Right renal cortex interstitium (tissue), 3 donors: ENCODE data around the gene RASGRP2. TPM values are rescaled to one million over a fixed set of nuclear protein-coding genes. Genes with fewer than 3 reads are reported as not detected.

Experiments used
- DNase-seq, 3 donors: peaks; one replicate each; pipeline ENCODE4 v3.0.0-alpha.2; 2013; ENCODE audit warnings: low read depth in 3 of 3, low spot score in 2 of 3
- polyA plus RNA-seq, 3 donors: library from polyadenylated mRNA; unstranded; fragments of 120-200 nt; gene quantifications; one replicate each; pipeline ENCODE4 v1.2.1, GENCODE V29; 2013; ENCODE audit not compliant: insufficient read length in 3 of 3

RASGRP2 gene
- polyA plus RNA-seq: 1 to 10 TPM; 3.1 to 4.2 (median 3.8) TPM

GRCh38 chr11:64743591-64744543, at the start of gene RASGRP2:
TSS of gene RASGRP2 (minus strand) at chr11:64744142. CDS start at chr11:64742866, 1,276 bp downstream.
- DNase-seq: no peak

DNA sequence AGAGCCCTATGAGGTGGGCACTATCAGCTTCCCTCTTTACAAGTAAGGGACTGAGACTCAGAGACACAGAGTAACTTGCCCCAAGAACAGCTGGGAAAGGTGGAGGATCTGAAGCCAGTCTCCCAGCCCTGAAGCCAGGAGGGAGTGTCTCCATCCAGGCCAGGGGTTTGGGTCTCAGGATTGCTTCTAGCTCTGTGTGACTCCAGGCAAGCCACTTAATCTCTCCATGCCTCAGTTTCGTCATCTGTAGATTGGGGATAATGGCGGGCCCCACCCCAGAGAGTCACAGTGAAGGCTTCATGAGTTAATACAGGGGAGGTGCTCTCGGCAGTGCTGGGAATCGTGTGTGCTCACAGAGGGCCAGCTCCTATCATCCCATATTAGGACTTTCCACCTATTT, 48.5 kb upstream of the RASGRP2 start:
- no peak for DNase-seq

GRCh38 chr11:64791781-64792291, 47.9 kb upstream of the RASGRP2 start:
- DNase-seq: no peak

DNA sequence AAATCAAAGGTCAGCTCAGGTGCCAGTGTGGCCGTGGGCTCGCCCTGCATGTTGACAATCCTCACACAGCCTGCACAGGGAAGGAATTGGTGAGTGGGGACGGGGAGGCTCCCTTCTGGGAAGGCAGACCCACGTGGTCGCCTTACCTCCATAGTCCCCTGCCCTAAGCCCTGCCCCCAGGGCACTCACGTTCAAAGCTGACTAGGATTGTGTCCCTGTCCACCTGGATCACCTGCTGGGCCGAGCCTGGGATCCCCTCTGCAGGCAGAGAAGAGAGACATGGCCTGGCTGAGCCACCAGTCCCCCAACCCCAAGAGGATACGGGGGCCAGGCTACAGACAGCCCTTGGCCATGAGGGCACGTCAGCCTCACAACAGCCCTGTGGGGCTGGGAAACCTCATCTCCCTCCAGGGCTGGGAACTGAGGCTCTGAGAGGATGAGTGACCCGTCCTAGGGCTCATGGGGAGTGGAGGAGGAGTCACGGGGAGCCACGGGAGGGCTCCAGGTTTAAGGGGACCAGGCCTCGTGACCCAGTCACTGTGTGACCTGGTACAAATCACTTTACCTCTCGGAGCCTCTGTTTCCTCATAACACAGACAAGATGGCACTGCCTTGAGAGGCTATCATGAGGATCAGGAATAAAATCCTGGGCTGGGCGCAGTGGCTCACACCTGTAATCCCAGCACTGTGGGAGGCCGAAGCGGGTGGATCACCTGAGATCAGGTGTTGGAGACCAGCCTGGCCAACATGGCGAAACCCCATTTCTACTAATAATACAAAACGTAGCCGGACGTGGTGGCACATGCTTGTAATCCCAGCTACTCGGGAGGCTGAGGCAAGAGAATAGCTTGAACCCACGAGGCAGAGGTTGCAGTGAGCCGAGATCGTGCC, 46.5 kb upstream of the RASGRP2 start:
- no peak for DNase-seq

DNA sequence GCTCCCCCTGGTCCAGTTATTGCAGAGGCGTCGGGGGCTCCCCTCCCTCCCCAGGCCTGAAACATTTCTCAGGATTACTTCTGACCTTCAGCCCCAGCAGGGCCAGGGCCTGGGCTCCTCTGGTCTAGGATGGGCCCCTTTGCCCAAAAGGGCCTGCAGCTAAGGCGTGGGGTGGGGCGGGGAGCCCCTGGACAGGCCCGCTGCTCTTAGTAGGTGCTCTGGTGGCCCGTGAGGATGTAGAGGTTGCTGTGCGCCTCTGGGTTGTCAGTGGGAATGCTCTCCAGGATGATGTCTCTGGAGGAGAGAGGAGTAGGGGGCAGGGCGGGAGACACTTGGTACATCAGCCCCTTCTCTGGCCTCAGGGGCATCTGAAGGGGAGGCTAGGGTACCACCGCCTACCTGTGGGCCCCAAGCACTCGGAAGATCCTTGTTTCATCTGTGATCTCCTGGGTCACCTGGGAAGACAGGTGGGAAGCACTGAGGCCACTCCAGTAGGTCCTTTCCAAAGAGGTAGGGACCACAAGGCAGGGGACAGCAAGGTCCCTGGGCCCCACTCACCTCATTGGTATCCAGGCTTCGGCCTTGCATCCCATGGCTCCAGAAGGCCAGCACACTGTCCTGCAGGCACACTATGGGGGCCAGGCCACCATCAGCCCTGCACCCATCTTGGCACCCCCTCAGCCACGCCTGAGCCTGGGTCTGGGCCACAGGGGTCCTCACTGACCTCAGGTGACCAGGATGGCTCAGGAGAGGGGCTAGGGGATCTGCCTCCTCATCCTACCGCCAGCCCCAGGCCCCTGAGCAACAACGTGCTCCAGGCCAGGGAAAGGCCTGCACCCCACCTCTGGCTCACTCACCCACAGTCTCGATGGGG, 45.6 kb upstream of the RASGRP2 start:
- DNase-seq: no peak

DNA sequence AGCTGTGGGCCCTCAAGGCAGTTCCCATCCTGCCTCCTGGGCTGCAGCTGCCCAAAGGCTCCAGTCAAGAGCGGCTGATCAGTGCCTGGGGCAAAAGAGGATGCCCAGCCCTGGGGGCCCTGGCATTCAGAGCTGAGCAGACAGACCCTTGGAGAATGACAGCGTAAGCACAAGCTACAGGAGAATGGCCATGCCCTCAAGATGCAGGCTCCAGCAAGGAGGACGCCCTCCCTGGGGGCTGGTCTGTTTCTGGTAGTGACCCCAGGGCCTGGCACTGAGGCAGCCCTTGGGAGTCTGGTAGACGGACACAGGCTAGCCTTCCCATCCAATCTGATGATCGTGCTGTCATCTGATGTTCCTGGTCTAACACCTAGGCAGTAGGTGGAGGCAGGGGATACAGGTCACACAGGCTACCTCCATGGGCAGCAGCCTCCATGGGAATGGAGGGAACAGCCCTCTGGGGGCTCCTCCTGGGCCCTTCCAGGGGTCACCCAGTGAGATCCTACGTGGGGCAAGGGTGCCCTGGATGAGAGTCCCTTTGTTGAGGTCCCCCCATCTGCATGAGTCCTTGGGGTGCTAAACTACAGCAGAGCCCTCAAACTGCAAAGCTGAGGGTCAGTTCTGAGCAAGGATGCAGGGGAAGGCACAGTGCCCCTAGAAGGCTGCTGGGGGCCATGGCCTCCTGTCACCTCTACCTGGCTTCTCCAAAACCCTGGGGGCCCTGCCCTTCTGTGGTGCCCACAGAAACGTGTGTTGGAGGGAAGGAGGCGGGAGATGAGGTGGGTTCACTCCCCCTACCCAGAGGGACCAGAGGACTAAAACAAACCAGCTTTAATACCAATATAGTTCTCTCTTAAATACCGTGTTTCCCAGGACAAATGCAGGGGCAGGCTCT, 44.6 kb upstream of the RASGRP2 start:
- DNase-seq: no peak

GRCh38 chr11:64787526-64788320, 43.8 kb upstream of the RASGRP2 start:
- no peak for DNase-seq

- DNase-seq: no peak
Measured at GRCh38 chr11:64786308-64786707, 42.4 kb upstream of the RASGRP2 start.

GRCh38 chr11:64784813-64785581, 41.1 kb upstream of the RASGRP2 start:
- no peak for DNase-seq

DNA sequence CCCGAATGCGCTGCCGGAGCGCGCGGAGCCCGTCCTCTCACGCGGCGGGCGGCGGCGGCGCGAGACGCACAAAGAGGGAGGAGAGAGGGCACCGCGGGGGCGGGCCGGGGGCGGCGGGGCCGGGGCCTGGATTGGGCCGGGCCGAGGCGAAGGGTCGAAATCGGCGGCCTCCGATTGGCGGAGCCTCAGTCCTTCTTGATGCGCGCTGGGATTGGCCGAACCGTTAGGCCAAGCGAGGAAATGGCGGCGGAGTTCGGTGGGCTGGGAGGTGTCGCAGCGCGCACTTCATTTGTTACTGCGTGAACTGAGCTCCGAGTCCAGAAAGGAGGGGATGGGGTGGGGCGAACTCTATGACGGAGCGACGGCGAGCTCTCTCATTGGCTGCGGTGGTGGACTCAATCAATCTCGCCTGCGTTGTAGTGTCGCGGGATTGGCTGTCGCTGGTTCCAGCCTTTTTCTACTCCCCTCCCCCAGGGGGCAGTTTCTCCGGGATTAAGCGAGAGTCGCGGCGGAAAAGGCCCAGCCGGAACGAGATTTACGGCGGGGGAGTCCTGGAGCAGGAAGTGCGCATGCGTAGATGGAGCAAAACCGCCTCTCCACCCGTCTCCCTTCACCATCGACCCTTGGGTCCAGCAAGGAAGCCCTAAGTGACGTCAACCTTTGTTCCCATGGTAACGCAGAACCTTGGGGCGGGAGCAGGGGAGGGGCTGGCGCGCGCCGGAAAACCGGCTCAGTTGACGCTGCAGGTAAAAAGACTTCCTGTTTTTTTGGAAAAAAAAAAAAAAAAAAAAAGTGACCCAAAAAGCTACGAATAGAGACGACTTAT, 34.7 kb upstream of the RASGRP2 start, which contains the start of gene SF1:
SF1 (minus strand) TSS at position 70 of the 826 bp plus-strand sequence. CDS start 150 bp downstream, outside the sequence.
- peak; percentile 100 for DNase-seq

DNA sequence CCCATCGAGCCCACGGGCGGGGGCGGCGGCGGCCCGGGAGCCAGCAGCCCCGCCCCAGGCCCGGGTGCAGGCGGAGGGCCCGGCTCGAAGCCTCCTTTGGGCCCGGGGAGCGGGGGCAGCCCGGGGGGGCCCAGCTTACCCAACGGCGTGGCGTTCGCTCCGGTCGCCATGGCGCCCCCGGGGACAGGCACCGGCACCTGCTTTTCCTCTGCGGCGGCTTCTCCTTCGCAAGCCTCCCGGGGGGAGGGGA, 34.2 kb upstream of the RASGRP2 start:
- DNase-seq: no peak

- DNase-seq: peak; percentile 60 to 79 (median 77)
Measured at GRCh38 chr11:64777449-64778222, 33.7 kb upstream of the RASGRP2 start.

DNA sequence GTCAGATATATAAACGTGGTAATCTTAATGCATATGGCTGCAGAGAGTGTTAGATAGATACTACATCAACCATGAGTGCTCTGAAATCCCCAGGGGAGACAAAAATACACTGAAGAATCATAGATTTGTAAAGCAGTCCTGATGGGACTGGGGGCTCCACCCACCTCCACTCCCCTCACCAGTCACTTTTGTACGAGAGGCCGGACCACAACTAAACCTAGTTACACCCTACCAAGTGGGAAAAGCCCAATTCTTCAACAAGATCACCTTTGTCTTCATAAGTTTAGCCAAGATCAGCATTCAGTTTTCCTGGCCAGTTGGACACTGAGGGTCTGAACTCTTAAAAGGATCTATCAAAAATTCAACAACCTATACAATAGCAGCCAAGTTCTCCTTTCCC, 32.9 kb upstream of the RASGRP2 start:
- DNase-seq: no peak

- DNase-seq: no peak
Measured at GRCh38 chr11:64776425-64776824, 32.5 kb upstream of the RASGRP2 start.

DNA sequence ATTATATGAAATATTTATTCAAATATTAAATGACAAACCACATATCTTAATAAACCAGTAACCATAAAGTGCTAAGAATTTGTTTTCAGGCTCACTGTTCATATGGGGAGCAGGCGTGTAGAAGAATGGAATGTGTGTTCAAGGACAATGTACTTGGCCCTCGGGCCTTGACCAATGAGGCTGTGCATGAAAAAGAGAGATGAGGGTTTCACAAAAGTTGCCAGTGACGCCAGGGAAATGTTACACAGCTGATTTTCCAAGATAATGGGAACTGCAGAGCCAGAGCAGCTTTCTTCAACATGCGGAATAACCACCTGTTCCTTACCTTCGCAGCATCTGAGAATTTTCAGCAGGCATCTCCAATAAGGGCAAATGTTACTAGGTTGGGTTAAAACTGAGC, 30.2 kb upstream of the RASGRP2 start:
- DNase-seq: no peak
